KOPT-K1 (cell line): Measurements from ENCODE around the gene LSMEM2.
A peak's percentile ranks its signal among the peaks of the same experiment; 100 is the strongest.

Experiments used
- H3K27ac ChIP-seq: fragments of 200-600 bp; sonication (generic); 2 replicates; pipeline ENCODE4 v1.5.1; 2016; ENCODE audit warnings: antibody characterized with exemption, mild to moderate bottlenecking, low read depth, low read length; ENCODE audit not compliant: poor library complexity, severe bottlenecking
- H3K36me3 ChIP-seq: fragments of 200-600 bp; sonication (generic); 2 replicates; pipeline ENCODE4 v1.5.1; 2017; ENCODE audit warnings: antibody characterized with exemption, mild to moderate bottlenecking, low read length, moderate library complexity; ENCODE audit not compliant: insufficient read depth
- H3K9me3 ChIP-seq: fragments of 200-600 bp; sonication (generic); 2 replicates; pipeline ENCODE4 v1.5.1; 2017; ENCODE audit warnings: antibody characterized with exemption, low read length, mild to moderate bottlenecking; ENCODE audit not compliant: insufficient read depth, poor library complexity, severe bottlenecking

Gene LSMEM2

DNA sequence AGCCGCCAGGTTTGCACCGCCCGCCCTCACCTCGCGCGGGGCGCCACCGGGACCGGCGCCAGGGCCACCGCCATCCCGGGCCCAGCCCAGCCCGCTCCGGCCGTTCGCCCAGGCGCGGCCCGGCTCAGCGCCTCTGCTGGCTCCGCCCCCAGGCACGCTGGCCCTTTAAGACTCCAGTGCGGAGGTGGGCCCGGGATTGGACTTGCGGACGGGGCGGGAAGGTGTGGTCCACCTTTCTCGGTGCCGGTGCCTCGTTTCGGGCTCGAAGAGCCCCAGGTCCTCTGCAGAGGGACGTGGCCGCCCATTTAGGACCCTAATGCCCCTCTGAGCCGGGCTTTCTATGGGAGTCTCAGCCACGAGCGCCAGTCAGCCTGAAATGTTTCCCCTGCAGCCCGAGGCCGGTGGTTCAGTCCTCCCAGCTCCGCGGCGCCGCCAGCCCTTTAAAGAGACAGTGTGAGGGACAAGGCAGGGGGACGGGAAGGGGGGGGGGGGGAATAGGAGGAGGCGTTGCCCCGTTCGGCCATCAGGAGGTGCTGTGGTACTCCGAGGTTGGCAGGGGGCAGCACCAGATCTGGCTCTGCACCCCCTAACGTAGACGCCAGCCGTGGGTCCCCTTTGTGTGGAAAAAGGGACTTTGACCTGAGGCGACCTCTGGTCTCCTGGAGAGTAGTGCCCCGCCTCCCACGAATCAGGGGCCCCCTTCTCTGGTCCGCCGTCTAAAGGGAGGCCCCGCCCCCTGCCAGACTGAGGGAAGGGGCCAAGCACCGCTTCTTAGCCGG is 42.6 kb downstream of the LSMEM2 start:
- Histone ChIP-seq H3K27ac (peak overlapping the region; percentile 96), H3K9me3 (no peaks in the 10 kb centered on the region), H3K36me3 (peaks cover 61% of the 10 kb centered on the region)

GRCh38 chr3:50322115-50322385 is 43.2 kb downstream of the LSMEM2 start:
- peak overlapping the region; percentile 96 for H3K27ac ChIP-seq
- H3K36me3 ChIP-seq = peaks cover 57% of the 10 kb centered on the region
- H3K9me3 ChIP-seq = no peaks in the 10 kb centered on the region

GRCh38 chr3:50322386-50323091 is 43.7 kb downstream of the LSMEM2 start, which contains the start of gene HYAL2:
TSS of gene HYAL2 (minus strand) at chr3:50322745. CDS start at chr3:50320489, 2,256 bp downstream.
- Histone ChIP-seq H3K36me3 (peaks cover 52% of the 10 kb centered on the region), H3K27ac (peak within 1 kb of the TSS; percentile 96)

DNA sequence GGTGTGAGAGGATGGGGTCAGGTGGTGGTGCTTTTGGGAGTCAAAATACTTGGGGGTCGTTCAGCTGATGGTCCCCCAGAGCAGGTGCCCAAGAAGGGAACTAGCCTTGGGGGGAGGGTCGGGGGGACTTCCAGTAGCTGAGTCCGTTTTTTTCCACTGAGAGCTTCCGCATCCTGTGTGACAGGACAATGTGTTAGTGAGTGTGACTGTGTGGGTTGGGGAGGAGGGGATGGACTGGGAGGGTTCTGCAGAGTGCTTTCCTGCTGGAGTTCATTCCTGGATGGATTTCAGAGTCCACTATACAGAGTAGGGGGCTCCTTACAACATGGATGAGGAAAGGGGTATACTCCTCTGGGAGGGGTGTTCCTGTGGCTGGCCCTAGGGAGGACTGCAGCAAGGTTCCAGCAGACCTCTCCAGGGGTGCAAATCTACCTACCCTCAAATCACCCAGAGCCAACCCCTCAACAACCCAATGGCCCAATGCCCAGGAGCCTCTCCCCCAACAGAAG is 44.3 kb downstream of the LSMEM2 start:
- H3K9me3 ChIP-seq = no peaks in the 10 kb centered on the region
- H3K27ac ChIP-seq = no peak overlapping the region

More at GRCh38 chr3:50322386-50323091, 43.7 kb downstream of the LSMEM2 start, which contains the start of gene HYAL2:
- no peaks in the 10 kb centered on the region for H3K9me3 ChIP-seq

DNA sequence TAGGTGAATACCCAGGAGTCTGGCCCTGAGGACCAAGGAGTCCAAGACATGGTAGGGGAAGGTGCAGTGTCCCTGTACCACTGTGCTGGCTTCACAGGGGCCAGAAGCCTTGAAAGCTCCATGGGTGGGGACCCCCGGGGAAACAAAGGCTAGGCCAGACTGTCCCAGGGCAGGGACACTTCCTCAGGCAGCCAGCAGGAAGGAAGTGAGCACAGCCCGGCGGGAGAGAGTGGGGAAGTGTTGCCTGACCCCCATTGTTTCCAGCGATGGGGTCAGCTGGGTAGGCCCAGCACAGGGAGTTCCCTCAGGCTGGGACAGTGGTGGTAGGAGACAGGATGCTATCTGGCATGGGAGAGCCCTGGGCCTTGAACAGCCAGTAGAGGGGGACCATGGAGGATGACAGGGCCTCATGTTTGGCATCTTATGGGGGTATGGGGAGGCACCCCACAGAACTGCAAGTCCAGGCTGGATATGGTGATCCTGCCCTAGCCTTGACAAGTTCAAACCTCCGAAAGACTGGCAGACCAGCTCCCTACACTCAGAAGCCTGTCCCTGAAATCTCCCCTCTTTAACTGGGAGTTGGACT is 44.8 kb downstream of the LSMEM2 start:
- H3K9me3 ChIP-seq = no peaks in the 10 kb centered on the region
- peaks cover 41% of the 10 kb centered on the region for H3K36me3 ChIP-seq
- H3K27ac ChIP-seq = no peak overlapping the region

More for the DNA sequence above, 44.3 kb downstream of the LSMEM2 start:
- H3K36me3 ChIP-seq = peaks cover 47% of the 10 kb centered on the region

GRCh38 chr3:50324351-50325112 is 45.6 kb downstream of the LSMEM2 start:
- Histone ChIP-seq H3K9me3 (no peaks in the 10 kb centered on the region), H3K36me3 (peaks cover 37% of the 10 kb centered on the region), H3K27ac (no peak overlapping the region)

GRCh38 chr3:50325113-50325480 is 46.2 kb downstream of the LSMEM2 start:
- no peaks in the 10 kb centered on the region for H3K9me3 ChIP-seq
- peaks cover 41% of the 10 kb centered on the region for H3K36me3 ChIP-seq
- H3K27ac ChIP-seq = no peak overlapping the region

DNA sequence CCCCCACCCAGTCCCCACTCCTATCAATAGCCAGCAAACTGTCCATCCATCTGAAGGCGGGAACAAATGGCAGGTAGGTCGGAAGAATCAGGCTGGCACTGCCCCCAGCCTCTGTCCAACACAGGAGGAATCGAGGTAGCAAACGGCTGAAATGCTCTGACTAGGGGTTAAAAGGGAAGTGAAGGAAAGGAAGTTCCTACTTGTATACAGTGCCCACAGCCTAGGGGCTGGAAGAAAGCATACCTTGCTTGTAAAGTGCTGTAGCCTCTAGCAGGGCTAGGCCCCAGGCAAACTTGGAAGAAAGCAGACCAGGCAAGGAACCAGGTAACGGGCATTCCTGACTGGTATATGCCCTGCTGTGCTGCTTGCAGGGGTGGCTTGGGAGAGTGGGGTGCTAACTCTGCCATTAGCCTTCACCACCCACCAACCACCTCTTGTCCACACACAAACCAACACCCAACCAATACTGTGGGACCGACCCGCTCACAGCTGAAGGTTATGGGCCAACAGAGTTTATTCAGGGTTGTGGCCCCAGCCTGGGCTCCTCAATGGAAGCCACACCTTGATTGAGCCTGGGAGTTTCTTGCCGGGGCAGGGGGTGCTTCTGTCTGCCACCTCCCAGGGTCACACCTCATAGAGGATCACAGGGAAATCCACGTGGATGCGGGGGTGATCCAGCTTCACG is 46.8 kb downstream of the LSMEM2 start:
- H3K36me3 ChIP-seq = peaks cover 46% of the 10 kb centered on the region
- H3K27ac ChIP-seq = no peak overlapping the region
- H3K9me3 ChIP-seq = no peaks in the 10 kb centered on the region

GRCh38 chr3:50326182-50326541 is 47.3 kb downstream of the LSMEM2 start:
- no peaks in the 10 kb centered on the region for H3K9me3 ChIP-seq
- H3K27ac ChIP-seq = no peak overlapping the region
- H3K36me3 ChIP-seq = peaks cover 51% of the 10 kb centered on the region

DNA sequence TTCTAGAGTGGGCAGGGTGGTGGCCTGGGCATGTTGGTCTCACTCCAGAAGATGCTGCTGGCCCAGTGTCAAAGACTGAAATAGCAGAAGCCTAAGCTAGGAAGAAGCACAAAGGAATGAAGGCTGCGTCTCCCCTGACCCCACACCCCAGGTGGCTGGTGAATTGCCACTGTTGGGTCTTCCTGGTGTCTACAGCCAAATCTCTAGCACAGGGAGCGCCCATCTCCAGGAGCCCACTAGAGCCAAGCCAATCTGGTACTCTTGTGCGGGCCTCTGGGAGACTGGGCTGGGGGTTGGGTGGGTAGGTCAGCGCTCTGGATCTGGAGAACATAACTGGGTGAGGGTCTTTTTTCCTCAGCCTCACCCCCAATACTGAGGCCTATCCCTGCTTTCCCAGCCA is 48.2 kb downstream of the LSMEM2 start:
- Histone ChIP-seq H3K27ac (peak overlapping the region; percentile 59), H3K9me3 (no peaks in the 10 kb centered on the region), H3K36me3 (peaks cover 61% of the 10 kb centered on the region)

- H3K36me3 ChIP-seq = peaks cover 71% of the 10 kb centered on the region
- H3K27ac ChIP-seq = peak within 1 kb of the TSS; percentile 59
- H3K9me3 ChIP-seq = no peaks in the 10 kb centered on the region
These were observed 49.2 kb downstream of the LSMEM2 start, which contains the start of gene TUSC2 for GRCh38 chr3:50327943-50328691. TSS of gene TUSC2 (minus strand) at chr3:50328223. CDS start at chr3:50328099, 124 bp downstream.

GRCh38 chr3:50330330-50330729 is 51.4 kb downstream of the LSMEM2 start:
- no peaks in the 10 kb centered on the region for H3K9me3 ChIP-seq
- H3K36me3 ChIP-seq = peaks cover 68% of the 10 kb centered on the region
- no peak overlapping the region for H3K27ac ChIP-seq

GRCh38 chr3:50331364-50331907 is 52.5 kb downstream of the LSMEM2 start:
- Histone ChIP-seq H3K9me3 (no peaks in the 10 kb centered on the region), H3K27ac (no peak overlapping the region), H3K36me3 (peaks cover 64% of the 10 kb centered on the region)
